Measurements from ENCODE around the gene POU5F1. TPM values are rescaled to one million over a fixed set of nuclear protein-coding genes. Genes with fewer than 3 reads are reported as not detected.

POU5F1 gene
- total and polyA plus RNA-seq, 9 of the 15 experiments (the other 6 are each of a cell fraction or from before 2014, with no cell fraction given) = 0.06 to 2.0 (median 0.10) TPM; not detected in 6

GRCh38 chr6:31194061-31194834 is 23.8 kb upstream of the POU5F1 start:
- intact Hi-C loops (cut with micrococcal nuclease) (loop anchor here (10.0 kb wide), 1 partner anchor 391 kb away; the partner anchor contains the start of genes LST1 and LTB), in situ Hi-C loops (cut with MboI) (loop anchor here (5.0 kb wide), 1 partner anchor 57 kb away; the partner anchor contains the start of gene PSORS1C2)
- no TSS peak for BruUV-seq (replicated peaks)
- H3K4me2 ChIP-seq (ENCODE audit: insufficient read depth, low read length) = no peak overlapping the region
- no peak overlapping the region for H3K27ac ChIP-seq (ENCODE audit: extremely low read depth, low read depth, low read length)
- DNase-seq (ENCODE audit: extremely low read depth in 1 of 4, low spot score in 3 of 4) (no peak), FAIRE-seq (no peak), ATAC-seq (no peak)
- no peak overlapping the region for H3K9ac ChIP-seq (ENCODE audit: insufficient read depth in 1 of 2, low read depth in 2 of 2, low read length in 2 of 2)
- peaks cover 19% of the 10 kb centered on the region; the same call in 2 of the 3 replicates for H3K79me2 ChIP-seq (ENCODE audit: control insufficient read depth, insufficient read depth, low read length)
- ChIA-PET CTCF (ENCODE audit: low intra/inter-chr PET ratio) (interaction anchor here (0.7 to 3.9 kb wide), 4 partner anchors 56 to 171 kb away, joined by 3 to 77 read pairs (median 6); partner anchors contain the start of gene PSORS1C2), POLR2A (interaction anchor here (0.6 to 1.4 kb wide), 2 partner anchors 24 to 335 kb away, joined by 4 read pairs; partner anchors contain the start of gene POU5F1)
- no peak overlapping the region for H3K4me3 ChIP-seq
- H3K9me1 ChIP-seq (ENCODE audit: control insufficient read depth, insufficient read depth, low read length) = no peaks in the 10 kb centered on the region
- no peaks in the 10 kb centered on the region for H3K27me3 ChIP-seq (ENCODE audit: control insufficient read depth in 2 of 2, insufficient read depth in 2 of 2, low read length in 2 of 2)
- no peaks in the 10 kb centered on the region for H3K36me3 ChIP-seq (ENCODE audit: control insufficient read depth, insufficient read depth, low read length)
- 74% methylated on average over 6 of the region's 6 CpGs for WGBS (ENCODE audit: insufficient coverage, low coverage, missing lambda C conversion rate)
- H3K9me3 ChIP-seq (replicated peaks; ENCODE audit: control insufficient read depth, insufficient read depth, low read depth, low read length) = no peaks in the 10 kb centered on the region; the same call in 1 of the 2 replicates
- no peaks in the 10 kb centered on the region for H4K20me1 ChIP-seq (replicated peaks; ENCODE audit: control insufficient read depth, insufficient read depth, low read length)
- H3K4me1 ChIP-seq (replicated peaks in 1 of 2; ENCODE audit: control insufficient read depth in 2 of 2, insufficient read depth in 2 of 2, low read length in 2 of 2) = peaks cover 5 to 10% of the 10 kb centered on the region in 2 experiments
- H2AFZ ChIP-seq (ENCODE audit: low read depth, low read length) = no peak overlapping the region
- TF ChIP-seq PRDM10 (IDR thresholded peaks at IDR 0.05; ENCODE audit: partially characterized antibody) (peak; percentile 68), RHOXF2B (CRISPR knock-in tag; conservative IDR thresholded peaks at IDR 0.05) (no peak), HNRNPUL1 (IDR thresholded peaks at IDR 0.05; ENCODE audit: low read length) (no peak), ZNF175 (CRISPR knock-in tag; IDR thresholded peaks at IDR 0.05; ENCODE audit: low read depth) (no peak), NR1H2 (CRISPR knock-in tag; IDR thresholded peaks at IDR 0.05) (no peak), ZNF143 (CRISPR knock-in tag; IDR thresholded peaks at IDR 0.05) (no peak), KDM1A (IDR thresholded peaks at IDR 0.05) (0 out of 4 replicates have a peak, but pooled peaks of 1 of the 2 experiments have one; percentile 16), SRSF1 (IDR thresholded peaks at IDR 0.05; ENCODE audit: low read depth, low read length) (no peak), ZNF212 (CRISPR knock-in tag; IDR thresholded peaks at IDR 0.05) (no peak), ZNF165 (CRISPR knock-in tag; IDR thresholded peaks at IDR 0.05; ENCODE audit: borderline replicate concordance) (no peak), CUX1 (CRISPR knock-in tag; IDR thresholded peaks at IDR 0.05) (no peak), FOSL1 (tag; conservative IDR thresholded peaks at IDR 0.05) (no peak), HCFC1 (IDR thresholded peaks at IDR 0.05; ENCODE audit: low read depth, low read length) (no peak)
